Activated naive CD4-positive, alpha-beta T cell treated with anti-CD3 and anti-CD28 coated beads, Interleukin-2, amount 50 U/mL, for 16 hours (primary cell): ENCODE data around the gene ANKFY1.

Experiments used
- DNase-seq: peaks from one replicate; pipeline ENCODE4 v3.0.0-alpha.2; 2020

ANKFY1 gene, protein sequence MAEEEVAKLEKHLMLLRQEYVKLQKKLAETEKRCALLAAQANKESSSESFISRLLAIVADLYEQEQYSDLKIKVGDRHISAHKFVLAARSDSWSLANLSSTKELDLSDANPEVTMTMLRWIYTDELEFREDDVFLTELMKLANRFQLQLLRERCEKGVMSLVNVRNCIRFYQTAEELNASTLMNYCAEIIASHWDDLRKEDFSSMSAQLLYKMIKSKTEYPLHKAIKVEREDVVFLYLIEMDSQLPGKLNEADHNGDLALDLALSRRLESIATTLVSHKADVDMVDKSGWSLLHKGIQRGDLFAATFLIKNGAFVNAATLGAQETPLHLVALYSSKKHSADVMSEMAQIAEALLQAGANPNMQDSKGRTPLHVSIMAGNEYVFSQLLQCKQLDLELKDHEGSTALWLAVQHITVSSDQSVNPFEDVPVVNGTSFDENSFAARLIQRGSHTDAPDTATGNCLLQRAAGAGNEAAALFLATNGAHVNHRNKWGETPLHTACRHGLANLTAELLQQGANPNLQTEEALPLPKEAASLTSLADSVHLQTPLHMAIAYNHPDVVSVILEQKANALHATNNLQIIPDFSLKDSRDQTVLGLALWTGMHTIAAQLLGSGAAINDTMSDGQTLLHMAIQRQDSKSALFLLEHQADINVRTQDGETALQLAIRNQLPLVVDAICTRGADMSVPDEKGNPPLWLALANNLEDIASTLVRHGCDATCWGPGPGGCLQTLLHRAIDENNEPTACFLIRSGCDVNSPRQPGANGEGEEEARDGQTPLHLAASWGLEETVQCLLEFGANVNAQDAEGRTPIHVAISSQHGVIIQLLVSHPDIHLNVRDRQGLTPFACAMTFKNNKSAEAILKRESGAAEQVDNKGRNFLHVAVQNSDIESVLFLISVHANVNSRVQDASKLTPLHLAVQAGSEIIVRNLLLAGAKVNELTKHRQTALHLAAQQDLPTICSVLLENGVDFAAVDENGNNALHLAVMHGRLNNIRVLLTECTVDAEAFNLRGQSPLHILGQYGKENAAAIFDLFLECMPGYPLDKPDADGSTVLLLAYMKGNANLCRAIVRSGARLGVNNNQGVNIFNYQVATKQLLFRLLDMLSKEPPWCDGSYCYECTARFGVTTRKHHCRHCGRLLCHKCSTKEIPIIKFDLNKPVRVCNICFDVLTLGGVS

DNA sequence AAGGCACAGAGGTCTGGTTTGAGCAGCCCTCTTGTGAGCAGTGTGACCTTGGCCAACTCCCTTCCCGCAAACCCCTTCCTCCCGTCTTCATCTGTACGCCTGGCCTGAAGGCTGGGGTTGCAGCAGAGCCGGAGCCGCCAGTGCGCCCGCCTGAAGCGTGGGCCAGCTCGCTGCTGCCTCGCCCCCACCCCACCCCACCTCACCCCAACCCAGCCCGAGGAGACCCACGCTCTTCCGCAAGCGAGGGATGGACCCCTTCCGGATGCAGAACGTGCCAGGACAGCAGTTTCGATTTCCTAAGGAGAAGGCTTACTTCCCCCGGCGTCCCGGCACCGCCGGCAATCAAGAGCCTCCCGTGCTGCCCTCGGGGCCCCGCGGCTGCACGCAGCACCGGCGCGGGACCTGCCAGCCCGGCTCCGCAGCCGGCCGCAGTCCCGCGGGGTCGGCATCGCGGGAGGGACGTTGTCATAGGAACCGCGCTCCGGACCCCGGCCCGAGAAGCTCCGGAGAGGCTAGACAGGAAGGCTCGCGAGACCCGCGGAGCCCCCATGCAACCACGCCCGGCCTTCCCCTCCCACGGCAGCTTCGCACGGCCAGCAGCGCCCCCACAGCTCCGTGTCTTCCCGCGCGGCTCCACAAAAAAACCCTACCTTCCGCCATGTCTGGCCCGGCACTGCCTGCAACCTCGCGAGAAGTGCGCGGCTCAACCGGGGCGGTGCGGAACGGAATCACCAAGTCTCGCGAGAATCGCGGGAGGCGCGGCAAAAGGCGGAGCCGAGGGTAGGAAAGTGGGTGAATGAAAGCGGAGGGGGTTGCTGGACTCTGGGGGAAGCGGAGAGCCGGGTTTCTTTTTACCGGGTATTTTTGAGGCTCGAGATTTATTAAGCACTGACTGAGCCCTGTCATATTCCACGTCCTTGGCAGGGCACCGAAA is at the start of gene ANKFY1:
TSS of gene ANKFY1 (minus strand) at position 698 of the 934 bp plus-strand sequence. CDS start at position 660, 38 bp downstream.
- peak; percentile 97 for DNase-seq

DNA sequence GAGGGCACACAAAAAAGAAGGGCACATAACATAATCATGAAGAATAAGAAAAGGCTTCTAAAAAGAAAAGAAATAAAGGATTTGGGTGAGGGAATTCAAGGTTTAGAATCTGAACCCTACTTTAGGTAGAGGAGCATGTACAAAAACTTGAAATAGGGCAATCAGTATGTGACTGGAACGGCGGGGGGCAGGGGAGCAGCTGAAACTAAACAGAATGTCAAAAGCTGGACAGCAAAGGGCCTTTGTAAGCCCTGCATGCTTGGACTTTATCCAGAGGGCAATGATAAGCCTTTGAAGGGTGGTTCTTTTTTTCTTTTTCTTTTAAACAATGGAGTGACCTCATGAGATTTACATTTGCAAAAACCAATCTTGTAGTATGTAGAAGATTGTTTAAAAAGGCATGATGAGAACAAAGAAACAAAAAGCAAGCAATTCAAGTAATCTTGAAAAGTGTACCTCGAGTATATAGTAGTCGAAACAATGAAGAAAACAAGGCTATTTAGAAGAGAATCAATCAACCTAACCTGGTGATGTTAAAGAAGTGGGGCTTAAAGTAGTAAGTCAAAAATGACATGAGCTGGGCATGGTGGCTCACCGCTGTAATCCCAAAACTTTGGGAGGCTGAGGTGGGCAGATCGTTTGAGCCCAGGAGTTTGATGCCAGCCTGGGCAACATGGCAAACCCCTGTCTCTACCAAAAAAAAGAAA is 46.7 kb upstream of the ANKFY1 start:
- no peak for DNase-seq

DNA sequence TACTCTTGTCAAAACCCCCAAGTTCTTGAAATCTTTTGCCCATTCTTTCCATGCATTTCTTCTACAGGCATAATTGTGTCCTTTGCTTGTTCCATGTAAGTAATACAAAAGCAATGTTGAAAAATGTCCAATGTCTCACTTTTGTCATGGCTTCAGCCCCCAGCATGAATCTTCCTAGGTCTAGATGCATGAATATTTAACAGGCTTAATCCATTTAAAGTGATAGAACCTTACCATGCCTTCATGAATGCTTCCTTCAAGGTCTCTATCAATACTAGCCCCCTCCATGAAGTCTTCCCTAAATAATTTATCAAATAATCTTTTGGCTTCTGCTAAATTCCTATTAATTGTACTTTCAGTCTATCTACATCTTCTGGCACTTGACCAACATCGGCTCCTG is 46.1 kb upstream of the ANKFY1 start:
- DNase-seq: no peak

DNA sequence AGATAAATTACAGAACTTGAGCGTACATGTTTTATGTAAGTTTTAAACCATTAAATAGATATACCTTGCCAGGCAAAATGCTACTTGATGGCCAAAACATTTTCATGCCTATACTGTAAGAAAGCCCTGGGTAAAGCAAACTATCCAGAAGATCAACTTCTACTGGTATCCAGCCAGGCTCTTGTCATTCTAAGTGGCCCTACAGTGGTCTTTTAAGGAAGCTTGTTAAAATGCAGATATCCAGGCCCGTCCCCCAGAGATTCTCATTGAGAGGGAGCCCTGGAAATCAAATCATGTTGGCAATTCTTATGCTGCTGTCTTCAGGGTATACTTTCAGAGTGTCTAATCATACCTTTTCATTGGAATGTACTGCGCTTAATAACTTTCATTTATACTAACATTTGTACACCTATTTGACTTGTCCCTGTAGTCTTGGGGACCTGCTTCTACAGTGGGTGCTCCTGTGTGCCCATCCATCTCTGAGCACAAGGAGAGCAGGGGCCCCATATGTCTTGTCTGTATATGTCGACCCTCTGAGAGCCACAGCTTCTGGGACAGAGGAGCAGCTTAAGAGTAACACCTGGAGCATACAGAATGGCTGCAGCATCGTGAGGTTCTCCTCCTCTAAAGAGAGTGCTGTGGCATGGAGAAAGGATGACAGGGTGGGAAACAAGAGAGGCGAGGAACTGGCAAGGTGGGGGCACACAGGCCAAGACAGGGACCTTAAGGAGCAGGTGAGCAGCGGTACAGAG is 43.6 kb upstream of the ANKFY1 start:
- DNase-seq: no peak

DNA sequence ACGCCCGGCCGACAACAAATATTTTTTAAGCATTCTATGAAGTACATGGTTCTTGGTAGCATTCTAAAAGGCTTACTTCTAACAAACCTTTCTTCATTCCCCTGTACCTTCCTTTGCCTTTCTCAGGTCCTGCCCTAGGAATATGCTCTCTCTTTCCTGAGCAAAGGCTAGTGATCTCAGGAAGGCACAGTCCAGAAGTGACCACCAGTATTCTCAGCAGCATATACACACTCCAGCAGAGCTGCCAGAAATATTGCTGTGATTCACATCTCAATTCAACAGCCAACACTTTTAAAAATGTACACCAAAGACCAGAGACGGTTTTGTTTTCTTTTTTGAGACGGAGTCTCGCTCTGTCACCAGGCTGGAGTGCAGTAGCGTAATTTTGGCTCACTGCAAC is 41.4 kb upstream of the ANKFY1 start:
- DNase-seq: no peak

DNA sequence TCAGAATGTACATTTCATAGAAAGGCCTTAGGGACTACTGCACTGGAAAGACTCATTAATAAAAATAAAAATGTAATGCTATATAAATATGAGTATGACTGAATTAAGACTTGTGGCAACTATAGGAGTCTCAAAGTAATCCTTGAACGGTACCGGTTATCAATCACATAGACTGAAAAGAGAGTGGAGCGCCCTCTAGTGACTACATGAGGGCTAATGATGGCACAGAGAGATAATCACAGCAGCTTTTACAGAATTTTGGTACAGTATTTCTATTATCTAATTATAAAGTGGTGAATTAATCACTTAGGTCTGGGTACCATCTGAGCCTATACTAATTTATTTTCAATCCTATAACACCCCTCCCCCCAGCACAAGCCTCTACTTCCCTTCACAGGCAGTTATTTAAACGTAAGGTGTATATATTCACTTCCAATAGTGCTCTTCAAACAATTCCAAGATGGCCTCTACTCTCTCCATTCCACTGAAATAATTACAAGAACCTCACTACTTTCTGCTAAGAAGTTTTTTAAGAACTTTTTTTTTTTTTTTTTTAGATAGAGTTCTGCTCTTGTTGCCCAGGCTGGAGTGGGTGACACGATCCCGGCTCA is 40.7 kb upstream of the ANKFY1 start:
- peak; percentile 48 for DNase-seq

DNA sequence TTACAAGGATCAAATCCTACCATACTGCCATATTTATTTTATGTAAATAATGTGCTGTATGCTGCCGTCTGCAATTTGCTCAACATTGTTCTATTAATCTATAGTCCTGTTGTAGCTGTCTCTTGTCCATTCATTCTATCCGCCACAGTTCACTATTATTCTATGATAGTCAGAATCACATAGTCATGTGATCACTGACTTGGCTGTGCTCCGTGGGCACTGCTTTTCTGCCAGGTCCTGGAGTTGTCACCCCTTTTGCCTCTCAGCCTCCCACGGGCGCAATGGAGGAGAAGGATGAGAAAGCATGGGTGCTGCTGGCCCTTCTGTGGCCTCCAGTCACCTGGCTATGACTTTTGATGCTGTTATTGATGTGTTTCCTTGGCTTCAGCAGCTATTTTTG is 37.3 kb upstream of the ANKFY1 start:
- no peak for DNase-seq

DNA sequence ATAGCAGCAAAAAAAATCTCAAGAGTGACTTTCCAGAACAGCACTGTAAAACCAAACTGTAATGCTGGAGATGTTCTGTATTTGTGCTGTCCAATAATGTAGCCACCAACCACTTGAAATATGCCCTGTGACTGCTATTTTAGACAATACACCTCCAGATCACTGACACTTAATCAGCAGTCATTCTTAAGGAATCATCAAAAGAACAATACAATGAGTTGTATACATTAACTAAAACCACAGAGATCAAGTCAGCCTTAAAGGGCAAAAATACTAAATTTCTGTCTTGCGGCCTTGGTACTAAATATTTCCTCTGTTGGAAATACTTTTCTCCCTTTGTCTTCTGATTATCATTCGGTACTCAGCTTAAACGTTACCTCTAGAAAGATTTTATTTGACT is 33.6 kb upstream of the ANKFY1 start:
- no peak for DNase-seq

DNA sequence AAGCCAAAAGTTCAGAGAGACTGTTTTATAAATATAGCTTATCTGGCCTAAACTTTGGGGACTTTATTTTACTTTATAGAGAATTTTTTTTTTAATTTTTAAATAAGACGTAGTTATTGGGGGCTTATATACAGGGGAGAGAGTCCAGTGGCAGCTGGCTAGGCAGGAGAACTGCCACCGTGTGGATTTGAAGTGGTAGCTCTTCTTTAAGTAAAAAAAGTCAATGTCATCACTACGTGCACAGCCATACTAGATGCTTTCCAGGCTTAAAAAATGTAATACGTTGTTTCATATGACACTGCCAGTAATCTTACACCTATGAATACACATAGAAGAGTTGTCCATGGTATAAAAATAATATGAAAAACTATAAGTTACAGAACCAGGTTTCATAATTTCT is 31.9 kb upstream of the ANKFY1 start:
- DNase-seq: no peak

DNA sequence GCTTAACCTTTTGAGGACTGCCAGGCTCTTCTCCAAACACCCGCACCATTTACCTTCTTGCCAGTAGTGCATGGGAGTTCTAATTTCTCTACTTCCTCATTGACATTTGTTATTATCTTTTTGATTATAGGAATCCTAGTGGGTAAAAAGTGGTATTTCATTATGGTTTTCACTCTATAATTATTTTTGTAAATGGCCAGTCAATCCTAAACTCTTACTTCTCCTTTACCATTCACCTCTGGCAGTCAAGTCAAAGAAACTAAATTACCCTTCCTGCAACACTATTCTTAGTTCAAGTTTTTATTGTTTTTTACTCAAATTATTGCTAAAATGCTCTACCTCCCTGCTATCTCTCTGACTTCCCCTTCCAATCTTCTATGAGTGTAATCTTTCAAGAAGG is 29.8 kb upstream of the ANKFY1 start:
- no peak for DNase-seq

DNA sequence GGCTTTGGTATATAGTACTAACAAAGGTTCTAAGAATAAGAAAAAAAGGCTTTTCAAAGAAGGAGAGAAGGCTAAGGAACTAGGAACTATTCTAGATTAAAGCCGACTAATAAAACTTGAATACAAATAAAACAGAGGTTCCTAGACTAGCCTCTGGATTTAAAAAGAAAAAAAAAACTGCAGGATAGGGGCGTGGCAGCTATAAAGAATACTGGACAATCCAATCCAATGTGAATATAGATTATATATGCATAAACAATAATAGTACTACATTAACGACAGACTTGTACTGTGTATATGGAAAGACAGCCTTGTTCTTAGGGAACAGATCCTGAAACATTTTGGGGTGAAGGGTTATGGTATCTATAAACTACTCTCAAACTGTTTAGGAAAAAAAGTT is 23.9 kb upstream of the ANKFY1 start:
- no peak for DNase-seq

DNA sequence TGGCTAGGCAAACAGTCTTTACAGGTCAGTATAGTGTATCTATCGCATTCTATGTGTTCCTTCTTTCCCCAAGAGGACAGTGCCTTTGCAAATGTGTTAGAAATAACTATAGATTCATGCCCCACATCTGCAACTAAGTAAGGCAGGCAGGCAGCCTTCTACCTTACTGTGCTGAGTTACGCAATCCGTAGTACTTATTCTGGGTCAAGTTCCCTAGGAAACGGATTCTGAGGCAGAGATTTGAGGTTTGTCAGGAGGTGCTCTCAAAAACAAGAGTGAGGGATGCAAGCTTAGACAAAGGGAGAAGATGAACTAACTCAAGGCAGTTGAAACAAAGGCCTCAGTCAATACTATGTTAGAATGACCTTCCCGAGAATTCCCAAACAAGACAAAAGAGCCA is 12.7 kb upstream of the ANKFY1 start:
- DNase-seq: no peak

DNA sequence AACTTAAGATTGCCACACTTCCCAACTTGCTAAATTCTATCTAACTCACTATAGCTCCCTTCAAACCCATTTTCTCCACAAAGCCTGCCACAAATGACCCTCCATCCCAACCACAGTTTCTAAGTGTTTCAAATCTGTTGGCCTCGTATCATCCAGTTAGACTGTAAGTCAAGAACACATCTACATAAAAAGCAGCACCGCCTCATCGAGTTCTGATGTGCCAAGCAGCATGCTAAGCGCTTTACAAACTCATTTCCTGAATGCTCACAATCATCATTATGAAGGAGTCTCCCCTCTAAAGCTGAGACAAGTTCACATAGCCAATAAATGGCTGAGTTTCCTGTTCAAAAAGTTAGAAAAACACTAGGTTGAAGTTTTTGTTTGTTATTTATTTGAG is 9.2 kb upstream of the ANKFY1 start:
- no peak for DNase-seq

DNA sequence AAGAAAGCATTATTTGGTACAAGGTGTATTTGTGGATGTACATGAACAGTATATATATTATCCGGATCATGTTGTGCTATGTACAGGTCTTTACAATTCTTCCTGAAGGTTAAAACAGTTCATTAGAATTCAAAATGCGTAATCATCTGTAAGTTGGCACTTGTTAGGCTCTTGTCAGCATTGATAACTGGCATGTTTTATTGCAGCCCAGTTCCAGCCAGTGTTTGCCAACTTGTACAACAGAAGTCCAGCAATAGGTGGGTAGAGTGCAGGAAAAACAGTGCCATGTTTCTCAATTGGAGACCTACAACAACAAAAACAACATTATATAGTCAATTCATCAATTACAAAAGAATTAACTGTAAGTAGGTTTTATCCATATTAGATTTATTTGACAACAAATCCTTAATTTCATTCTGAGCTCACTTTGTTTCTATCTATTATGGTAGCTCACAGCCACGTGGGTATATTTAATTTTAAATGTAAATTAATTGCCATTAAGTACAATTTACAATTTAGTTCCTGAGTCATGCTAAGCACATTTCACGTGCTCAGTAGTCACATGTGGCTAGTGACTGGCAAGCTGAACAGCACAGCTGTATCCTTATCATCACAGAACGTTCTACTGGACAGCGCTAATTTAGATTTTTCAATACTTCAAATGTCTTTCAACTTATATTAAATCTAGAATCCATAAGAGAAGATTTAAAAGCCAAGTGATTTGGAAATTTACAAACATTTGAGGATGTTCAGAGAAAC is 8.6 kb upstream of the ANKFY1 start:
- DNase-seq: no peak

DNA sequence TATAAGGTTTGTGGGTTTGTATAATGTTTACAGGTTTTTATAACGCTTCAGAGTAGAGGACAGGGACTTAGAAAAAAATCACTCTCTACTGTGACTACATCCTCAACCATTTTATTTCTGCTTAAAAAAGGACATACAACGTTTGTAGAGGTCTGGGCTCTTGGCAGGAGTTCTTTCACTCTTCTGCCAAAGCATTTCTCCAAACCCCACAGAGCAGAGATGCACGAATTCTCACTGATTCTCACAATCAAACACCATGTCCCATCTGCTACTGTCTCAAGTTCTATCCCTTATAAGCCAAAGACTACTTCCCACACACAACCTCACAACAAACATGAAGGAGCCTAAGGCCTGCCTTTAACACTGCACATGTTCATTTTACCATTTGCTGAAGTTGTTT is 7.0 kb upstream of the ANKFY1 start:
- no peak for DNase-seq

DNA sequence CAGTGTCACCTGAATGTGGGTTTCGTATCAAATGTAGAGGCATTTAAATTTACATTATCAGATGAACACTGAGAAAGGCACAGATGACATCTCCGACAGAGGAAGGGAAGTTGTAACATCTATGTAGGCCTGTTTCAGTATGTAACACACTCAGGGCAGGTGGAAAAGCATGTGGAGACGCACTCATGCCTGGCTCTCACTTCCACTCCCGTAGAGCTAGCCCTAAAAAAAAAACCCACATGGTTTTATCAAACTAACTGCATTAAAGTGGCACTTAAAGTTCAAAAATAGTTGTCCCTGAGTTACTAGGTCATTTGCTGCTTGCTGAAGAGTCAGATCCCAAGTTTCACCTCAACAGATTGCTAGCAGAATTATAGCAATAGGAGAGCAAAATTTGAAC is 6.1 kb upstream of the ANKFY1 start:
- no peak for DNase-seq

DNA sequence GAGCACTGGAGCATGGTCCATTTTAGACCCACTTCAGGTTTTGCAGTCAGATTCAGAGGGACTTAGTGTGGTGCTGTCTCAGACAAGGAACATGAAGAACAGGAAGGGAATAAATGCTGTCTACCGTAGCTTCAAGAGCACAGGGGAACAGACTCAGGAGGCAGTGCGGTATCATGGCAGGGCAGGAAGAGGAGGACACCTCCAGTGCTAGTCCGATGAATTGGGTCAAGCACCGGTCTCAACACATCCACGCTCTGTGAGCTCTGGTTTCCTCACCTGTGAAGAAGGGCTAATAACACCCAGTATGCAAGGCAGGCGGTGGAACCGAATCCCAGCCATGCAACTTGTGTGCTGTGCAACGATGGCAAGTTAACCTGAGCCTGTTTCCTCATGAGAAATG is 3.6 kb upstream of the ANKFY1 start:
- no peak for DNase-seq

DNA sequence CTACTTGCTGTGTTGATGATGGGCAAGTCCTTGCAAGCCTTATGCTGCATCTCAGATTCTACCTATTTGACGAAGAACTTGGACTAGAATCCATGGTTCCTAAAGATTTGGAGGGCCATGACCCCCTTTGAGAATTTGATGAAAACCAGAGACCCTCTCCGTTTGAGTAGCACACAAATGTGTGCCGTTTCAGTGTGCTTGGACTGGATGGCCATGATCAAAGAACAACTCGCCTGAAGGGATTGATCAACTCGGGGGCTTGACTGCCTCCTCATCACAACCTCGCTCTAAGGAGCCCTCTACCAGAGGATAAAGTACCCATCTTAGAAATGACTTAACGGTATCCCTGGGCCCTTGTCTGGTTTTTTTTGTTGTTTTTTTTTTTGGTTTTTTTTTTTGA is 2.8 kb upstream of the ANKFY1 start:
- DNase-seq: no peak

DNA sequence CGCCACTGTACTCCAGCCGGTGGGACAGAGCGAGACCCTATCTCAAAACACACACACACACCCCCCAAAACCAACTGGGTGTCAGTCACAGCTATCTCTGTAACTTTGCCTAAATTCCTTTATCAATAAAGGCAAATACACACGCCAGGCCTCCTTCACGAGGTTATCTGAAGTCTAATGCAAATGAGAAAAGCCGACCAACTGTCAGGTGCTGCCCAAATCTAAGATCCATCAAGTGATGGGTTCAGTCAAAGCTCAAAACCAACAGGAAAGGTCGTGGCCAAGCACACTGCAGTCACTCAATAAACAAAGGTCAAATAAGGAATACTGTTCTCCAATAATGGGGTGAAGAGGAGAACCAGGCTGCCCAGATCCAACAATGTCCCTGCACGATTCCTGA is 1.1 kb downstream of the ANKFY1 start:
- DNase-seq: no peak

DNA sequence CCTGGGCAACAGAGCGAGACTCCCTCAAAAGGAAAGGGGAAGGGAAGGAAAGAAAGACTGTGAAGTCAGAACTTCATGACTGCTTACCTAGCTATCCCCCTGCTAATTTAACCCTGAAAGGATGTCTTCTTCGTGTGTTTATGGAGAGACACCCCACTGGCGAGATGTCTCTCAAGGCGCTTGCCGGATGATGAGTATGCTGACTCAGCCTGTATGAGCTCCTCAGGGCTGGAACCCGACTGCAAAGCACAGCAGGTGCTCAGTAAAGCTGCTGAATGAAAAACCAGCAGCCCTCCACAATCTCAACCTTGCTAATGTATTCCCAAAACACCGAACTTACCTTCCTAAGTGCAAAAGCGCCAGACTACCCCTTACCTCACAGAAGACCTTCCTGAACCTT is 2.3 kb downstream of the ANKFY1 start:
- no peak for DNase-seq
